Bronchial epithelial cell (primary cell): ENCODE measurements around the gene PRDM8. TPM values are rescaled to one million over a fixed set of nuclear protein-coding genes. Genes with fewer than 3 reads are reported as not detected.

ENCODE experiments used
- DNase-seq: peaks from one replicate; pipeline ENCODE4 v3.0.0-alpha.2; 2010; ENCODE audit warnings: low read depth
- FAIRE-seq: peaks from 2 replicates; lab custom pipeline; 2011; peaks lifted over from hg19 to GRCh38; lab: Jason Lieb, UNC
- H3K27me3 ChIP-seq: 2 replicates; pipeline ENCODE4 v1.5.1; 2011; ENCODE audit warnings: low read length; ENCODE audit not compliant: control insufficient read depth, insufficient read depth
- H3K36me3 ChIP-seq: 2 replicates; pipeline ENCODE4 v1.5.1; 2011; ENCODE audit warnings: low read length; ENCODE audit not compliant: control insufficient read depth, insufficient read depth
- H3K4me3 ChIP-seq: 2 replicates; pipeline ENCODE4 v1.5.1; 2011; ENCODE audit warnings: mild to moderate bottlenecking, low read depth, low read length, control low read depth
- total RNA-seq: library from RNA; depleted of rRNA; stranded (reverse); fragments of >200 nt; gene quantifications from 2 replicates; pipeline ENCODE4 v1.2.1, GENCODE V29; 2014
- TF ChIP-seq, protein P1 (sequence below): IDR thresholded peaks from 2 replicates; pipeline ENCODE4 v1.5.1; 2011; ENCODE audit warnings: mild to moderate bottlenecking, moderate library complexity, low read length, control low read depth, inconsistent platforms; ENCODE audit not compliant: insufficient read depth, severe bottlenecking

The PRDM8 gene
- total RNA-seq, 1 donor from 2014 or later: 0.53 TPM

DNA sequence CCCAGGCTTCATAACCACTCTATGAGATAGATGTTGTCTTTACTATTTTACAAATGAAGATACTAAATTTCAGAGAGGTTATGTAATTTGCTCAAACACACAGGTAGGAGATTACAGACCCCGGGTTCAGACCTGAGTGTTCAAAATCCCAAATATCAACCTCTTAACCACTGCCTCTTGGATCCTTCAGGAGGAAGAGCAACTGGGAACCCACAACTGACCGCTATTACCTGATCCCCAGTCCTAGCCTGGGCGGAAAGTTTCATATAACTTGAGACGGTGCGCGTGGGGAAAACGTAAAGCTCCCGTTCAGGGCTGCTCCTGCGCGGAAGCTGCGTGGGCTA, 8.9 kb upstream of the PRDM8 start:
- Histone ChIP-seq H3K36me3 (no peaks in the 10 kb centered on the region), H3K27me3 (no peaks in the 10 kb centered on the region), H3K4me3 (no peak overlapping the region)
- TF ChIP-seq, protein P1, sequence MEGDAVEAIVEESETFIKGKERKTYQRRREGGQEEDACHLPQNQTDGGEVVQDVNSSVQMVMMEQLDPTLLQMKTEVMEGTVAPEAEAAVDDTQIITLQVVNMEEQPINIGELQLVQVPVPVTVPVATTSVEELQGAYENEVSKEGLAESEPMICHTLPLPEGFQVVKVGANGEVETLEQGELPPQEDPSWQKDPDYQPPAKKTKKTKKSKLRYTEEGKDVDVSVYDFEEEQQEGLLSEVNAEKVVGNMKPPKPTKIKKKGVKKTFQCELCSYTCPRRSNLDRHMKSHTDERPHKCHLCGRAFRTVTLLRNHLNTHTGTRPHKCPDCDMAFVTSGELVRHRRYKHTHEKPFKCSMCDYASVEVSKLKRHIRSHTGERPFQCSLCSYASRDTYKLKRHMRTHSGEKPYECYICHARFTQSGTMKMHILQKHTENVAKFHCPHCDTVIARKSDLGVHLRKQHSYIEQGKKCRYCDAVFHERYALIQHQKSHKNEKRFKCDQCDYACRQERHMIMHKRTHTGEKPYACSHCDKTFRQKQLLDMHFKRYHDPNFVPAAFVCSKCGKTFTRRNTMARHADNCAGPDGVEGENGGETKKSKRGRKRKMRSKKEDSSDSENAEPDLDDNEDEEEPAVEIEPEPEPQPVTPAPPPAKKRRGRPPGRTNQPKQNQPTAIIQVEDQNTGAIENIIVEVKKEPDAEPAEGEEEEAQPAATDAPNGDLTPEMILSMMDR: no peak
- DNase-seq (no peak), FAIRE-seq (no peak)

DNA sequence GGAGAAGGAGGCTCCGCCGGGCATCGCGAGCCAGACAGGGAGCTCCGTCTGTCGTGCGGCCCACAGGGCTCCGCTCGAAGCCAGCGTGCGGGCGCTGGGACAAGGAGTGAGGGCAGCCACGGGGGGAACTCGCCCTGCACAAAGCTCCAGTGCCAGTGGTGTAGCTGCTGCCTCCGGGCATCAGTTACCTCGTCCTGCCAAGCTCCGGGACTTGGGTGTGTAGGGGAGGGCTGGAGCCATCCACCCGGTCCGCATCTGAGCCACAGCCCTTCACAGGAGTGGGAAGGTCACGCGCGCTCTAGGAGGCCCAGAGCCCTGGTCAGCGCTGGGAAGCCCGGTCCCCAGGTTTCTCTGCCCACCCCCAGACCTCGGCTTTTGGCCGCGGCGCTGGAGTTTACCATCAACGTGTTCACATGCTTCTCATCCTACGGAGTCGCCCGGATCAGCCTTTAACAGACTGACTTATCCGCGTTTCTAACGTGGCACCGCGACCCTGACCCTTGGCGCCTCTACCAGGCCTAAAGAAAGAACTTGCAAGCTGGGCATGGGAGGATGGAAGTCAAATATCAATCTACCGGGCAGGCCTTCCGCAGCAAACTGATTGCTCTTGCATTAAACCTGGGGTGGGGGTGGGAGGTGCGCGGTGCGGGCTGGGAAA, 8.4 kb upstream of the PRDM8 start:
- H3K36me3 ChIP-seq: no peaks in the 10 kb centered on the region

DNA sequence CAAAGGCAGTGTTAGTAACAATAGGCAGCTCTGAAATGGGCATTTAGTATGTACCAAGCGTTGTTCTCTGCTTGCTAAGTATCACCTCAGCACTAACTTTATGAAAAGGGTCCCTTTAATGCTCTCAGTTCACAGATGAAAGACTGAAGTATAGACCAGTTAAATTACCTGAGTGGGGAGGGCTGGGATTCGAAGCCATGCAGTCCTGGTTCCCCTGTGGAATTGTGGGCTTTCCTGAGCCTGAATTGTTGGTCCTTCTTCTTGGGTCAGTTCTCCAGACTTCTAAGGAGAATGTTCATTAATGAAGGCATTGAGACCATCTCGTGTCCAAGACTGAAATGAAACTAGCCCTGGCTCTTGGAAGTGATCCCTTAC, 7.7 kb upstream of the PRDM8 start:
- H3K36me3 ChIP-seq: no peaks in the 10 kb centered on the region
- H3K4me3 ChIP-seq: no peak overlapping the region
- no peak for FAIRE-seq
- H3K27me3 ChIP-seq: no peaks in the 10 kb centered on the region
- TF ChIP-seq, protein P1: no peak
- DNase-seq: no peak

More for the DNA sequence above, 8.4 kb upstream of the PRDM8 start:
- Histone ChIP-seq H3K4me3 (no peak overlapping the region), H3K27me3 (no peaks in the 10 kb centered on the region)
- FAIRE-seq (no peak), DNase-seq (no peak)
- TF ChIP-seq, protein P1: no peak

DNA sequence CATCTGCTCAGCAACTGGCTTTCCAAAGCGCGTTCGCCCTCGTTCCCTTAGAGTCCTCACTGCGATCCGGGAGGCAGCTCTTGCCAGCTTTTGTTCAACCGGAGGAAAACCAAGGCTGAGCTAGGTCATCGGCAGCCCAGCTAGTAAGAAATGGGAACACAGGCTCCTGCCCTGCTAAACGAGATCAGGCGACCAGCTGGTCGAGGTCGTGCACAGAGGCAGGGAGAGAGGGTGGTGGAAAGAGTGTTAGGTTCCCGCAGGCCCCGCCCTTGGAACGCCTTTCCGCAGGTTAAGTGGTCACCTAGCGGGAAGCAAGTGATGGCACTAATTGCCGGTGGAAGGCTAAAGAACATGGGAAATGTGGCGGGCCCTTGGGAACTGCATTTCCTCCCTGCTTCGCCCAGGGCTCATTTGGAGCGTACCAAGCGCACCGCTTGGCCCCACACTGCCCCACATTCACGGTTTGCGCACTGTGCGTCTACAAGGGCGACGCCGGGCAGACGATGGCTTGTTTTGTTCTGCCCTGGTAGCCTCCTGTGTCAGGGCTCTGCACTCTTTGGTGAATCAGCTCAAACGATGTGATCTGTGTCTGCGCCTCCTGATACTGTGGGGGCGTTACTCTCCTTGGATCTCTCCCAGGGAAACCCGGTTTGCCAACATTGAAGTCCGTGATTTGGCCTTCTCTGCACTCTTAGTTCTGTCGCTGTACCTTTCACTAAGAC, 7.2 kb upstream of the PRDM8 start:
- H3K27me3 ChIP-seq: no peaks in the 10 kb centered on the region
- FAIRE-seq: no peak
- no peak overlapping the region for H3K4me3 ChIP-seq

DNA sequence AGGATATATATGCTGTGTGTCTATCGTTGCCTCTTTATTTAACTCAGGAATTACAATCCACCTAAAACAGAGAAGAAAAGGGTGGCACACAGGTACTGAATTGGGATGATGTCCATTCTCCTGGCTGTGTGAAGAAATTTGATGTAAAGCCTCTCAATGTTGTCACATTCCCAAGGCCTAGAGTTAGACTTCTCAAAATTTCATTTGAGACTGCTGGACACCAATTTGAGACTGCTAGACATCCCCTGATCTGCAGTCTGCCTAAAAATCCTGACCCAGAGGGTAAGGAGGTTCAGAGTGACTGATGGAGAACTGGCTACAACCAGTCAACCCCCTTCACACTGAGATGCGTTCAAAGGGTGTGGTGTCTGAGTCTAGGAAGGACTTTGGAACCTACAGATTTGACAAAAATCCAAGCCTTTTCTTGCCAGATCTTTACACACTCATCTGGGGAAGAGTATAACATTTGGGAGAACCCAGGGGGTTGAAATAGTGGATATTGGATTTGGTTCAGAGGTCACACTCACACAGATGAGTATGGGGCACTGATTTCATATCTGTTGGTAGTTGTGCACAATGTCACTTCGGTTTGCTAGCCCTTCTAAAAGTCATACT, 4.9 kb upstream of the PRDM8 start:
- Histone ChIP-seq H3K36me3 (no peaks in the 10 kb centered on the region), H3K27me3 (no peaks in the 10 kb centered on the region), H3K4me3 (no peak overlapping the region)
- FAIRE-seq (no peak), DNase-seq (no peak)
- TF ChIP-seq, protein P1: no peak

More for the DNA sequence above, 7.2 kb upstream of the PRDM8 start:
- TF ChIP-seq, protein P1: no peak
- DNase-seq: no peak
- H3K36me3 ChIP-seq: no peaks in the 10 kb centered on the region
